Urinary bladder (tissue), 4 donors: ENCODE measurements around the gene C17orf50. TPM values are rescaled to one million over a fixed set of nuclear protein-coding genes. Genes with fewer than 3 reads are reported as not detected.
A peak's percentile ranks its signal among the peaks of the same experiment; 100 is the strongest.

Experiments
- DNase-seq: peaks from one replicate; pipeline ENCODE4 v3.0.0-alpha.2; 2015; ENCODE audit errors: extremely low spot score
- H3K27ac ChIP-seq: one replicate; pipeline ENCODE4 v1.5.1; 2013; ENCODE audit warnings: low read depth, mild to moderate bottlenecking, moderate library complexity
- H3K36me3 ChIP-seq: one replicate; pipeline ENCODE4 v1.6.1; 2013; ENCODE audit warnings: mild to moderate bottlenecking, moderate library complexity; ENCODE audit not compliant: insufficient read depth
- H3K4me1 ChIP-seq: one replicate; pipeline ENCODE4 v1.6.1; 2013; ENCODE audit warnings: mild to moderate bottlenecking, moderate library complexity; ENCODE audit not compliant: insufficient read depth
- H3K4me3 ChIP-seq: one replicate; pipeline ENCODE4 v1.5.1; 2013; ENCODE audit warnings: low read depth, low read length
- WGBS: extraction: QIAGEN DNeasy Blood & Tissue Kit; methylation state at CpG from one replicate; pipeline ENCODE4 v1.1.7; 2013; 5-methylcytosine and 5-hydroxymethylcytosine counted together
- polyA plus RNA-seq: library from polyadenylated mRNA; stranded (reverse); fragments of 200-250 nt; gene quantifications from one replicate; pipeline ENCODE4 v1.2.3, GENCODE V29; 2013
- total RNA-seq: library from RNA; depleted of rRNA; stranded (reverse); fragments of >200 nt; gene quantifications from one replicate; pipeline ENCODE4 v1.2.3, GENCODE V29; 2014
- donor health status: healthy with polysubstance abuse.
- donor health status: healthy.

Gene C17orf50
- total and polyA plus RNA-seq, 2 donors, result not detected

DNA sequence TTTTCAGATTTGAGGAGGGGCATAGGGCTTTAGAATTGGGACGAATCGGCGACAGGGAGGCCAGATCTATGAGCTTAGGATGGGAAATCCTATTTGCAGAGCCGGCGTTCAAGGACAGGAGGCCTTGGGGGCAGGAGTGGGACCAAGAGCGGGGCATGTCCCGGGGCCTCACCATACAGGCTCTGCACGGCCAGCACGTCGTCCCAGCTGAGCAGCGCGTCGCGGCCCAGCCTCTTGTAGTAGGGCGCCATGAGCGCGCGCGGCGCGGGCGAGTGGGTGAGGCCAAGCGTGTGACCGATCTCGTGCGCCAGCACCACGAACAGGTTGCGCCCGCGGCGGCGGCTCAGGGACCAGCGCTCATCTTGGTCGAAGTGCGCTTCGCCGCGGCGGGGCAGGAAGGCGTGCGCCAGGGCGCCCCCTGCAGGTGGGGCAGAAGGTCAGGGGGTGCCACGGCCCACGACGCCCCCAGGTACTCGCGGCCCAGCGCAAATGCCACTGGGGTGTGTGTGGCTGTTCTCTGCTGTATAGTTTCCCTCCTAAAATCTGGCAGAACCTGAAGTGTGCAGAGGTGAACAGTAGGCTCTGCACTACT, 9.3 kb downstream of the C17orf50 start:
- WGBS, result 95% methylated on average over 48 of the region's 48 CpGs
- H3K4me1 ChIP-seq, result no peaks in the 10 kb centered on the region
- H3K36me3 ChIP-seq, result no peaks in the 10 kb centered on the region
- no peak for DNase-seq
- no peak overlapping the region for H3K4me3 ChIP-seq
- no peak overlapping the region for H3K27ac ChIP-seq

DNA sequence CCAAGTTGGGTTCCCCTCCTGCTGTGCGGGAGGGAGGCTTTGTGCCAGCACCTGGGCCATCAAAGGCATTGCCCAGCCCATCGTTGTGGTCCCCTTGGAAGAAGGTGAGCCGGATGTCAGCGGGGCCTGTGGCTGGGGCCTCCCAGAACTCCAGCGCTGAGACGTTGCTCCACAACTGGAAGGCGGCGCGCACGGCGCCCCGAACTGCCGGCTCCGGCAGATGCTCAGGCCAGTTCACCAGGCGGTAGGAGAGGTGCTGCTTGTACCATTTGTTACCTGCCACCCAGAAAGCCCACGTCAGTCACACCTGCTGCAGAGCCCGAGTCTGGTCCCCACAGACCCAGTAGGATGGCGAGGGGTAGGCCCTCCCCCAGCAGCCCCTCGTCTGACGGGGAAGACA, 12.4 kb downstream of the C17orf50 start:
- no peak overlapping the region for H3K27ac ChIP-seq
- H3K4me1 ChIP-seq, result no peaks in the 10 kb centered on the region
- no peak overlapping the region for H3K4me3 ChIP-seq
- no peaks in the 10 kb centered on the region for H3K36me3 ChIP-seq
- 84% methylated on average over 20 of the region's 20 CpGs for WGBS
- DNase-seq, result no peak

DNA sequence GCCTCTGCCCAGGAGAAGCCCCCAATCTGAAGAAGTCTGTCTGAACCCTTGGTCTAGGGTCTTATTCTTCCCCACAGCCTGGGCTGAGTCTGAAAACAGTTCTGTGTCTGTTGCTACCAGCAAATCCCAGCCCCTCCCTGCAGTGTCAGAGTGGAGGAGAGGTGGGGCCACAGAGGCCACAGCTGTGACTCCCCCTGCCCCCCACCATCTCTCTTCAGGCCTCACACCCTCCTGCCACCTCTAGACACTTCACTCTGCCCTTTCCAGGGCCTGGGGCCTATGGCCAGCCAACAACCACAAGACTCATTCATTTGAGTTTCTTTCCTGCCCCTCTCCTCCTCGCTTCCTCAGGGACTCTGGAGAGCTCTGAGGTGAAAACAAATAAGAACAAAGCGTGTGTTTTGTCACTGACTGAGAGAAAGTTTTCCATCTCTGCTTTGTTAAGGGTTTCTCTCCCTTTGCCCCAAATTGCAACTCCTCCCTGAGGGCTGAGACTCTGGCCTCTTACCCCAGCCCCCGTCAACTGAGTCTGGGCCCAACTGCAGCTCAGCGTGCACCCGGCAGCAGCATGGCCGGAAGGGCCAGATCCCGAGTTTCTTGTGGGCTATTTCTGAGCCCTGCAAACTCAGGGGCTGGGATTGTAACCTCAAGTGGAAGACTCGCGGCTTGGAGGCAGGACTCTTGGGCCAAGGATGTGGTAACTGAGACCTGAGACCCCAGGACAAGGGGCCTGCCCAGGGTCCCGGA, 13.2 kb downstream of the C17orf50 start:
- no peak for DNase-seq
- Histone ChIP-seq H3K4me1 (no peaks in the 10 kb centered on the region), H3K36me3 (no peaks in the 10 kb centered on the region), H3K4me3 (no peak overlapping the region), H3K27ac (no peak overlapping the region)
- WGBS, result 30% methylated on average over 10 of the region's 10 CpGs

DNA sequence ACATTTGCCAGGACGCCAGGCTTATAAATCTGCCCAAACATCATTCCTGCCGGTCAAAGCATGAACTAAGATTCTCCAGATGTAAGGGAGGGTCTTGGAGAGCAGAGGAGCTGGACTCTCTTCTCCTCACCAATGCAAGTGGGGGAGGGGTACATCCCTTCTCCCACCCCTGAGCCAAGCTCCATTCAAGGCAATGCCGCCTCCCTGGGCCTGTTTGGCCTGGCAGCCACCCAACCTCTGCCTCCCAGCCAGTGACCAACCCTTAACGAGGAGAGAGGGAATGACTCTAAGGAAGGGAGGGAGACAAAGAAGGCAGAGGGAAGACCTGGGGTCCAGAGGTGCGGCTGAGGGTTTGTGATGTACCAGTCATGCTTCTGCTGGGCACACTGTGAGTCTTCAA, 13.8 kb downstream of the C17orf50 start:
- Histone ChIP-seq H3K4me3 (no peak overlapping the region), H3K27ac (no peak overlapping the region), H3K4me1 (no peaks in the 10 kb centered on the region), H3K36me3 (no peaks in the 10 kb centered on the region)
- DNase-seq, result no peak
- 35% methylated on average over 5 of the region's 5 CpGs for WGBS

DNA sequence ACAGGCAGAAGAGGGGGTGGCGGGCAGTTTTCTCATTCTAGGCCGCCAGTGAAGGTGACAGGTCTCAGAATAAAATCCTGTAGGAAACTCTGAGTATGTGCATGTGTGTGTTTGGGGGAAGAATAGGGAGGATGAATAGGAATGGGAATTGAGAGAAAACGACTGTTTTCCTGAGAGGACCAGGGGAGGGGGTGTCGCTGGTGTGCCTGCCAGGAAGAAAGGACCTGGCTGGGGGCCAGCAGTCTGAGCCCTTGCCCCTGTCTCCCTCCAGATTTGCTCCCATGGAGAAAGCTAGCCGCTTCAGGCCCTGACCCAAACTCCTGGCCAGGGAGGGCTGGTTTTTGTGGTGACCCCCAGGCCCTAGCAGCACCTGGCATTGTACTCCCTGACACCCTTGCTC, 14.4 kb downstream of the C17orf50 start:
- Histone ChIP-seq H3K4me3 (no peak overlapping the region), H3K27ac (no peak overlapping the region)
- 41% methylated on average over 5 of the region's 5 CpGs for WGBS

DNA sequence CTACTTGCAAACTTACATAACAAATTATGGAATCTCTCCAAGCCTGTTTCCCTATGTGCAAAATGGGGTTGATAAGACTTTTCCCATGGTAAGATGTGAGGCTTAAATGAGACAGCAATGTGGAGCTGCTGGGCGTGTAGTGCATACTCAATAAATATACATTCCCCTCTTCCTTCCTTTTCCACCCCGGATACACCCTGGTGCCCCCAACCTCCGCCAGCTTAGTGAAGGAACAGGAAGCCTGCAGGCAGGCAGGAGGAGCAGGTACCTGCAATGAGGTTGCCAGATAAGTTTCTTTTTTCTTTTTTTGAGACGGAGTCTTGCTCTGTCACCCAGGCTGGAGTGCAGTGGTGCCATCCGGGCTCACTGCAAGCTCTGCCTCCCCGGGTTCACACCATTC, 14.9 kb downstream of the C17orf50 start:
- no peak overlapping the region for H3K27ac ChIP-seq

More for the DNA sequence above, 14.4 kb downstream of the C17orf50 start:
- Histone ChIP-seq H3K36me3 (no peaks in the 10 kb centered on the region), H3K4me1 (no peaks in the 10 kb centered on the region)
- no peak for DNase-seq

DNA sequence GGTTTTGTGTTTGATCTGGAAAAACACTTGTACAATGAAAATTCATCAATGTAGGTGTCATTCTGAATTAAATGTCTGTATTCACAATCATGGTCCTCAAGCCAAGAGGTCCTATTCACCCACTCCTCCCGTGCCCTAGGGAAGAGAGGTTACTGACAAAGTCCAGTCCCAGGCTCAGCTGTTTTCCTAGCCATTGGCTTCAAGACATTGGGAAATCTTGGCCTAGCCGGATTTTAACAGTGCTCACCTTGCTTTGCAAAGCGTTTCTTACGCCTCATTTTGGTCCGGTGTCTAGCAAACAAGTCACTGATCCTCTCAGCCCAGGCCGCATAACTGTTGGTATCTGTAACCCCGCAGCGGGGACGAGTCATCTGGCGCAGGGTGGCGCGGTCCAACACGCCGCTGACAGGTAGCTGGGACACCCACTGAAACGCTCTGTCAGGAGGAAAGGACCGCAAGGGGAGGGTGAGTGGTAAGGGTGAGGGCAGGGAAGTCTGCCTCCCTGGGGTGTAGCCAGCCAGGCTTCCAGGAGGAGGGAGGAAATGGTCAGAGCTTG, 18.0 kb downstream of the C17orf50 start:
- 87% methylated on average over 16 of the region's 16 CpGs for WGBS
- Histone ChIP-seq H3K4me3 (no peak overlapping the region), H3K27ac (no peak overlapping the region), H3K4me1 (no peaks in the 10 kb centered on the region), H3K36me3 (no peaks in the 10 kb centered on the region)
- no peak for DNase-seq

More for the DNA sequence above, 14.9 kb downstream of the C17orf50 start:
- H3K36me3 ChIP-seq, result no peaks in the 10 kb centered on the region
- no peaks in the 10 kb centered on the region for H3K4me1 ChIP-seq
- DNase-seq, result no peak
- no peak overlapping the region for H3K4me3 ChIP-seq
- WGBS, result 56% methylated on average over 6 of the region's 6 CpGs

DNA sequence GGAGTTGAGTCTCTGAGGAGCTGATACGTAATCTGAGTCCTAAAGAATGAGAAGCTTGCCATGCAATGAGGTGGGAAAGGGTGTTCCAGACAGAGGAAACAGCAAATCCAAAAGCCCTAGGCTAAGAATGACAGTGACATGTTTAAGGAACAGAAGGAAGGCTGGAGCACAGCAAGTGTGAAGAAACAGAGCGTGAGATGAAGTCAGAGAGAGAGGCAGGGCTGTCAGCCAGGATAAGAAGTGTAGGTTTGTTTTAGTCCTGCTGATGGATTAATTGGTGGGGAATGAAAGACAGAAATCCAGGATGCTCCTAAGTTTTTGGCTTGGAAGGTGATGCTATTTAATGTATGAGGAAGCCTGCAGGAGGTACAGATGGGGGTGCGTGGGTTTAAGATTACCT, 20.3 kb downstream of the C17orf50 start:
- no peak for DNase-seq
- no peak overlapping the region for H3K27ac ChIP-seq
- no peaks in the 10 kb centered on the region for H3K4me1 ChIP-seq
- no peaks in the 10 kb centered on the region for H3K36me3 ChIP-seq
- 51% methylated on average over 3 of the region's 3 CpGs for WGBS
- no peak overlapping the region for H3K4me3 ChIP-seq

DNA sequence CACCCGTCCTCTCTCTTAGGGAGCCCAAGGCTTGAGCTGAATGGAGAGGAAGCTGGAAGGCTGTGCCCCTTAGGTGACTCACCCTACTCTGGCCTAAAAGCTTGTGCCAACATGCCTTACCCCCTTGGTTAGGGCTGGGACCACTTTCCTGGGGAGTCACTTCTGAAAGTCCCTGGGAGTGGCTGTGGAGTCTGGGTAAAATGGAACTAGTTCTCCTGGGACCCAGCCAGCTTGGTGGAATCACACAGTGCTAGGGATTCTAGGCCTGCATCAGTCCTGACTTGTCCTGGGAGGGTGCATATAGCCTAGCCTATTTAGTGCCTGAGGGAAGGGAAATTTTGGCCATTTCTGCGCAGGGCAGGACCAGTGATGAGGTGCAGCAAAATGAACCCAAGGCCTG, 24.2 kb downstream of the C17orf50 start:
- no peak overlapping the region for H3K4me3 ChIP-seq
- H3K27ac ChIP-seq, result peak overlapping the region; percentile 44
- H3K4me1 ChIP-seq, result no peaks in the 10 kb centered on the region
- H3K36me3 ChIP-seq, result no peaks in the 10 kb centered on the region
- no peak for DNase-seq
- 87% methylated on average over 2 of the region's 2 CpGs for WGBS

DNA sequence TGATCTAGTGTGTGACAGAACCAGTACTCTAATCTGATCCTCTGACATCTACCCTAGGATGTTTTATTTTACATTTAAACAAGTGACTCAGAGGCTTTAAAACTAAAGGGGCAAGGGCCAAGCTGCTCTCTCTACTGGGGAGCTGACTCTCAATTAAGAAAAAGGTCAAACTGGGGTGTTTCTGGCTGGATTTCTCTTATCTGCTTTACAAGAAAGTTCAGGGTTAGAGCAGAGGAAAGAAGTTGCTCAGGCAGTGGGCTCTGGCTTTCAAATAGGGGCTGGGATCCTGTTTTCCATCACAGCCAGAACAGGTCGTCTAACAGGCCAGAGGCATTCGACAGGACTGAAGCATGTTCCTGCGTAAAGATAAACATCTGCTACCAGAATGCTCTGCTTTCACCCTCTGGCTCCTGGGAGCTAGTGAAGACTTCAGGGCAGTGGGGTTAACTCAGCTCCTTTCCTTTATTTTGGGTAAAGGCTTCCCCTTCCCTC, 26.3 kb downstream of the C17orf50 start:
- H3K36me3 ChIP-seq, result no peaks in the 10 kb centered on the region
- no peak for DNase-seq
- WGBS, result 24% methylated on average over 3 of the region's 3 CpGs
- H3K4me1 ChIP-seq, result no peaks in the 10 kb centered on the region
- no peak overlapping the region for H3K4me3 ChIP-seq
- H3K27ac ChIP-seq, result peak overlapping the region; percentile 89

DNA sequence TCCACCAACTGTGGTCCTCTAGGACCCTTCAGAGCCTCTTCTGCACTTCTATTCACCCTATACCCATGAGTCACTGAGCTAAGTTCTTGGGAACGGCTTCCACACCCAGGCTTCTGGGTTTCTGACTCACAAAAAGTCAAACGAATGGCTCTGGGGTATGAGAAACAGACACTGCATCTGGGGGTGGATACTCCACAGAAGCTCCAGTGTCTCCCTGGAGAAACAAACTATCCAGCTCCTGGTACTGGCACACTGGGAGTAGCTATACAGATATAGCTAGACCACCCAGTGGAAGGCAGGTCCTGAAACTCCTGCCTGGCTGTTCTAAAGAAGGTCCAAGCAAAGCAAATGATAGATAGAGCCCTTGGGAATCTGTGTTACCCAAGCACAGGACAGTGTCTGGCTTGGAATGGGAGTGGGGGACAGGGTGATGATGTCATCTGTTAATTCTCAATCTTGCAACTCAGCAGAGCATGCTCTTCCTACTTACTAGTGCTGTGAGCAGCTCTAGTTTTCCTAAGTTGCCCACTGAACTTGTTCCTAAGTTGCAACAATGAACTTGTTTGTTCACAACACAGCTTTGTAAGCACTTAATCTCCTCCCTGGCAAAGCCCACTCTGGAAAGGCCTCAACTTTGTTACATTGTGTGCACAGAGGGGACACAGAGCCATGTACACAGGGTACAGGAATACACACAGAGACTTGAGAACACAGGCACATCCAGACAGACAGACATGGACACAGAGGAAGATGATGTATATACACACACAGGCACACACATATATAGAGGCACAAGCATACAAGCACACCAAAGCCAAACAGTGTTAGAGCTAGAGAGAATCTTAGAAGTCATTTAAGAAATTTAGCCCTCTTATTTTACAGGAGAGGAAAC, 28.0 kb downstream of the C17orf50 start:
- H3K36me3 ChIP-seq, result no peaks in the 10 kb centered on the region
- H3K4me3 ChIP-seq, result no peak overlapping the region
- 21% methylated on average over 2 of the region's 2 CpGs for WGBS
- peak overlapping the region; percentile 65 for H3K27ac ChIP-seq
- no peaks in the 10 kb centered on the region for H3K4me1 ChIP-seq
- DNase-seq, result no peak

DNA sequence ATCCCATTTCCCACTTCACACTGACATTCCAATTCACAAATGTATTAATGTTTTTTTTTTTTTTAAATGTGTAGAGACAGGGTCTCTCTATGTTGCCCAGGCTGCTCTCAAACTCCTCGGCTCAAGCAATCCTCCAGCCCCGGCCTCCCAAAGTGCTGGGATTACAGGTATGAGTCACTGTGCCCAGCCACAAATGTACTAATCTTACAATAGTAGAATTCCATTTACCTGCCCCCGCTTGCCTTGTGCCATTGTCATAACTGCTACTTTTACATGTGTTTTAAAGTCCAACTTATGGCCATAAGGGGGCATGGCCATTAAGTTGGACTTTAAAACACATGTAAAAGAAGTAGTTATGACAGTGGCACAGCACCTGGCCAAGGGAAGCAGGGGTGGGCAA, 30.2 kb downstream of the C17orf50 start:
- WGBS, result 90% methylated on average over 3 of the region's 3 CpGs
- DNase-seq, result no peak
- H3K4me1 ChIP-seq, result no peaks in the 10 kb centered on the region
- no peak overlapping the region for H3K27ac ChIP-seq
- no peaks in the 10 kb centered on the region for H3K36me3 ChIP-seq
- no peak overlapping the region for H3K4me3 ChIP-seq

DNA sequence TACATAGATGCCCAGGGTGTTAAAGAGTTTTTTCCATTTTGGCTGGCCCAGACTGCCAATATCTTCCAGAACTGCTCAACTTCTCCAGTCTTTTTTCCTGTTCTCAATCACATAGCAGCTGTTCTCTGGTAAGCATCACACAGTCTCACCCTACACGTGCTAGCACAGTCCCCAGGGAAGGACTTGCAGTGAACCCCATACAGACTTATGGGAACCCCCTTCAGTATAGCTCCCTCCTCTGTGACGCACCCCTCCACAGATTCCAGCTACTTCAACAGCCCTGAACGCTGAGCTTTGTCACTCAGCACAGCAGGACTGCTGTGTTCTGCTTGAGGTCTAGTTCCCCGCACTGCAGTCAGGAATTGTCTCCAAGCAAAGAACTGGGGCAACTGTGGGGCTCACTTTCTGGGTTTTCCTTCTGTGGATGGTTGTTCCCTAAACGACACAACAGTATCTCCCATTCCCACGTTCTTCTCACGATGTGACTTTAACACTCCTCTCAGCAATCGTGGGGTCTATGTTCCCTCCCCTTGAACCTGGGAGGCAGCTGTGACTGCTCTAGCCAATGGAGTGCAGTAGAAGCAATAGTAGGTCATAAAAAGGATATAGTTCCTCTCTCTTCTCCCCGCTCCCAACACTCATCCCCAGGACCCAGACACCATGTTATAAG, 31.1 kb downstream of the C17orf50 start:
- no peak overlapping the region for H3K4me3 ChIP-seq
- WGBS, result 56% methylated on average over 9 of the region's 9 CpGs
- H3K36me3 ChIP-seq, result no peaks in the 10 kb centered on the region
- no peak overlapping the region for H3K27ac ChIP-seq
- no peaks in the 10 kb centered on the region for H3K4me1 ChIP-seq
- DNase-seq, result no peak
